Cerebellar nuclear complex (tissue), 1 donor: ENCODE results near the gene DGKI.
"Not testable (repeated sequence)": the region's sequence is repeated elsewhere in the genome, so short reads cannot be mapped to it uniquely, and the experiment has no call there.

Experiments
- DNase-seq, 2 experiments: peaks; one replicate each; lab custom pipeline; 2025; lab: John Stamatoyannopoulos, UW

Gene DGKI

GRCh38 chr7:137742051-137742450 is 104.7 kb downstream of the DGKI start:
- DNase-seq: no peak

- DNase-seq: no peak
These were observed 105.3 kb downstream of the DGKI start for GRCh38 chr7:137741443-137741842.

GRCh38 chr7:137734221-137734620 is 112.6 kb downstream of the DGKI start:
- no peak for DNase-seq

GRCh38 chr7:137732168-137732567 is 114.6 kb downstream of the DGKI start:
- DNase-seq: no peak

- no peak for DNase-seq
These were observed 115.3 kb downstream of the DGKI start for GRCh38 chr7:137731436-137731835.

GRCh38 chr7:137728426-137728825 is 118.3 kb downstream of the DGKI start:
- no peak for DNase-seq

- DNase-seq: no peak
These were observed 119.4 kb downstream of the DGKI start for GRCh38 chr7:137727413-137727812.

GRCh38 chr7:137718355-137718754 is 128.4 kb downstream of the DGKI start:
- DNase-seq: no peak

GRCh38 chr7:137717811-137718271 is 128.9 kb downstream of the DGKI start:
- DNase-seq: no peak

- DNase-seq: no peak
These were observed 129.7 kb downstream of the DGKI start for GRCh38 chr7:137717045-137717444.

- no peak for DNase-seq
These were observed 130.7 kb downstream of the DGKI start for GRCh38 chr7:137716061-137716460.

- DNase-seq: no peak
These were observed 131.2 kb downstream of the DGKI start for GRCh38 chr7:137715533-137715932.

- DNase-seq: no peak
These were observed 131.7 kb downstream of the DGKI start for GRCh38 chr7:137715121-137715520.

- DNase-seq: not testable (repeated sequence)
These were observed 140.4 kb downstream of the DGKI start for GRCh38 chr7:137706330-137706729.

- DNase-seq: no peak
These were observed 142.1 kb downstream of the DGKI start for GRCh38 chr7:137704723-137705122.

- DNase-seq: no peak
These were observed 143.3 kb downstream of the DGKI start for GRCh38 chr7:137703291-137704010.

GRCh38 chr7:137696988-137697387 is 149.8 kb downstream of the DGKI start:
- DNase-seq: no peak

GRCh38 chr7:137696376-137696775 is 150.4 kb downstream of the DGKI start:
- no peak for DNase-seq

- DNase-seq: no peak
These were observed 150.8 kb downstream of the DGKI start for GRCh38 chr7:137695942-137696341.

- no peak for DNase-seq
These were observed 151.3 kb downstream of the DGKI start for GRCh38 chr7:137695494-137695893.

- no peak for DNase-seq
These were observed 152.4 kb downstream of the DGKI start for GRCh38 chr7:137694405-137694804.

GRCh38 chr7:137692399-137692798 is 154.4 kb downstream of the DGKI start:
- DNase-seq: no peak

GRCh38 chr7:137691566-137691965 is 155.2 kb downstream of the DGKI start:
- no peak for DNase-seq

- DNase-seq: no peak
These were observed 156.1 kb downstream of the DGKI start for GRCh38 chr7:137690635-137691034.
